Right renal pelvis (tissue), 4 donors: Measurements from ENCODE around the gene NSD2. TPM values are rescaled to one million over a fixed set of nuclear protein-coding genes. Genes with fewer than 3 reads are reported as not detected.
"Not testable (repeated sequence)": the region's sequence is repeated elsewhere in the genome, so short reads cannot be mapped to it uniquely, and the experiment has no call there.

Source experiments
- DNase-seq, 4 donors: peaks; one replicate each; pipeline ENCODE4 v3.0.0-alpha.2; 2013; ENCODE audit warnings: low read depth in 4 of 4, low spot score in 3 of 4, missing footprints in 1 of 4
- polyA plus RNA-seq, 4 donors: library from polyadenylated mRNA; unstranded; fragments of 120-200 nt; gene quantifications; one replicate each; pipeline ENCODE4 v1.2.1, GENCODE V29; 2013; ENCODE audit not compliant: insufficient read length in 4 of 4

NSD2 gene
- polyA plus RNA-seq, 4 donors = 68.2 to 85.6 (median 79.1) TPM

GRCh38 chr4:1895971-1896657 is 24.9 kb downstream of the NSD2 start:
- no peak for DNase-seq

- no peak for DNase-seq
Observed at GRCh38 chr4:1896658-1896991, 25.4 kb downstream of the NSD2 start.

- DNase-seq = no peak
Observed at GRCh38 chr4:1898007-1898406, 26.8 kb downstream of the NSD2 start.

GRCh38 chr4:1898681-1899080 is 27.5 kb downstream of the NSD2 start:
- DNase-seq = no peak

- peak; percentile 31 to 63 (median 58) for DNase-seq
Observed at GRCh38 chr4:1899149-1900086, 28.2 kb downstream of the NSD2 start.

GRCh38 chr4:1900087-1900433 is 28.9 kb downstream of the NSD2 start:
- no peak for DNase-seq

GRCh38 chr4:1900624-1901023 is 29.4 kb downstream of the NSD2 start:
- no peak for DNase-seq

GRCh38 chr4:1901127-1901526 is 29.9 kb downstream of the NSD2 start:
- DNase-seq = no peak

GRCh38 chr4:1902243-1902642 is 31.1 kb downstream of the NSD2 start:
- DNase-seq = no peak

- DNase-seq = no peak
Observed at GRCh38 chr4:1903035-1903434, 31.8 kb downstream of the NSD2 start.

- DNase-seq = no peak
Observed at GRCh38 chr4:1904042-1904441, 32.8 kb downstream of the NSD2 start.

- DNase-seq = no peak
Observed at GRCh38 chr4:1907848-1908525, 36.8 kb downstream of the NSD2 start.

GRCh38 chr4:1909696-1910095 is 38.5 kb downstream of the NSD2 start:
- not testable (repeated sequence) for DNase-seq

- DNase-seq = peak; percentile 15 to 44 (median 30)
Observed at GRCh38 chr4:1910643-1911042, 39.5 kb downstream of the NSD2 start.

- DNase-seq = not testable (repeated sequence)
Observed at GRCh38 chr4:1911316-1911715, 40.1 kb downstream of the NSD2 start.

- no peak for DNase-seq
Observed at GRCh38 chr4:1922821-1923220, 51.6 kb downstream of the NSD2 start.

- DNase-seq = no peak
Observed at GRCh38 chr4:1927675-1928074, 56.5 kb downstream of the NSD2 start.

GRCh38 chr4:1928356-1929239 is 57.4 kb downstream of the NSD2 start:
- DNase-seq = no peak

- no peak for DNase-seq
Observed at GRCh38 chr4:1932736-1933135, 61.5 kb downstream of the NSD2 start.

GRCh38 chr4:1933700-1934099 is 62.5 kb downstream of the NSD2 start:
- DNase-seq = no peak
